22Rv1 (cell line): ENCODE results near the gene OOSP1.

ENCODE experiments used
- ZFX ChIP-seq: fragments of 450-650 bp; IDR thresholded peaks from 2 replicates; pipeline ENCODE4 v1.6.1; 2017; ENCODE audit warnings: antibody characterized with exemption, borderline replicate concordance
- TF ChIP-seq, protein P1 (sequence below): fragments of 450-650 bp; IDR thresholded peaks from 2 replicates; pipeline ENCODE4 v1.5.1; 2017; ENCODE audit warnings: mild to moderate bottlenecking

DNA sequence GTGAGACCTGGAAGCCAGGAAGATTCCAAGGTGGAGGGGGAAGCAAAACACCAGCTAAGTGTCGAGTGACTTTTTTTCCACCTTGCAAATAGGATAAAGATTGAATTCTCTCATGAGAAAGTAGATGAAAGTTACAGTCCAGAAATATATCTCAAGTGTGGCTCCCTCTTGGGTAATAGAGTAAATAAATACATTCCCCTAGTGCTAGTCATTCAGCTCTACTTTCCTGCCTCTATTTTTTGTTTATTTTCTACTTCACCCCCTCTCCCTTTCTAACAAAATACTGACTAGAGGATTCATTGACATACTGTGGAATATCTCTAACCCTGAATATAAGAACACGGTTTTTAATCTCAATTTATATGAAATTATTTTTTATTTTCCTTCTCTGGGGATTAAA is 59.6 kb downstream of the OOSP1 start:
- TF ChIP-seq, protein P1, sequence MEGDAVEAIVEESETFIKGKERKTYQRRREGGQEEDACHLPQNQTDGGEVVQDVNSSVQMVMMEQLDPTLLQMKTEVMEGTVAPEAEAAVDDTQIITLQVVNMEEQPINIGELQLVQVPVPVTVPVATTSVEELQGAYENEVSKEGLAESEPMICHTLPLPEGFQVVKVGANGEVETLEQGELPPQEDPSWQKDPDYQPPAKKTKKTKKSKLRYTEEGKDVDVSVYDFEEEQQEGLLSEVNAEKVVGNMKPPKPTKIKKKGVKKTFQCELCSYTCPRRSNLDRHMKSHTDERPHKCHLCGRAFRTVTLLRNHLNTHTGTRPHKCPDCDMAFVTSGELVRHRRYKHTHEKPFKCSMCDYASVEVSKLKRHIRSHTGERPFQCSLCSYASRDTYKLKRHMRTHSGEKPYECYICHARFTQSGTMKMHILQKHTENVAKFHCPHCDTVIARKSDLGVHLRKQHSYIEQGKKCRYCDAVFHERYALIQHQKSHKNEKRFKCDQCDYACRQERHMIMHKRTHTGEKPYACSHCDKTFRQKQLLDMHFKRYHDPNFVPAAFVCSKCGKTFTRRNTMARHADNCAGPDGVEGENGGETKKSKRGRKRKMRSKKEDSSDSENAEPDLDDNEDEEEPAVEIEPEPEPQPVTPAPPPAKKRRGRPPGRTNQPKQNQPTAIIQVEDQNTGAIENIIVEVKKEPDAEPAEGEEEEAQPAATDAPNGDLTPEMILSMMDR: no peak
- TF ChIP-seq ZFX: no peak
